Astrocyte of the hippocampus (primary cell): ENCODE results near the gene RPS26.

Experiments
- DNase-seq: peaks from one replicate; pipeline ENCODE4 v3.0.0; 2011; ENCODE audit warnings: low read depth, low spot score

RPS26 gene

GRCh38 chr12:56078931-56079722, 37.4 kb downstream of the RPS26 start:
- DNase-seq: peak; percentile 92

- DNase-seq: peak; percentile 88
Measured at GRCh38 chr12:56079723-56080555, 38.2 kb downstream of the RPS26 start, which contains the start of gene ERBB3. Gene ERBB3 (plus strand): TSS chr12:56080165. CDS start chr12:56080301, 136 bp downstream.

GRCh38 chr12:56080556-56081138, 38.9 kb downstream of the RPS26 start:
- DNase-seq: no peak

GRCh38 chr12:56081393-56082347, 40.0 kb downstream of the RPS26 start:
- DNase-seq: no peak

- no peak for DNase-seq
Measured at GRCh38 chr12:56082382-56082781, 40.7 kb downstream of the RPS26 start.

GRCh38 chr12:56082967-56083366, 41.2 kb downstream of the RPS26 start:
- no peak for DNase-seq

- no peak for DNase-seq
Measured at GRCh38 chr12:56084958-56085543, 43.3 kb downstream of the RPS26 start.

GRCh38 chr12:56086096-56086495, 44.4 kb downstream of the RPS26 start:
- no peak for DNase-seq

GRCh38 chr12:56086608-56087007, 44.9 kb downstream of the RPS26 start:
- DNase-seq: no peak

- DNase-seq: no peak
Measured at GRCh38 chr12:56087220-56087619, 45.5 kb downstream of the RPS26 start.
